Endothelial cell of umbilical vein (primary cell): Measurements from ENCODE around the gene ZYX. TPM values are rescaled to one million over a fixed set of nuclear protein-coding genes. Genes with fewer than 3 reads are reported as not detected.

Source experiments
- BruUV-seq: library from RNA; stranded (reverse); fragments of 400-500 nt; replicated peaks from 2 replicates; lab custom pipeline; 2021; lab: Mats Ljungman, UMichigan
- CTCF ChIA-PET: fragments of 300-600, 350-600 bp; sonication (Branson Sonifier 250); formaldehyde crosslinking; loops from one replicate; lab custom pipeline; 2021; ENCODE audit warnings: antibody characterized with exemption, inconsistent platforms; lab: Charles Lee
- POLR2A ChIA-PET: fragments of 300-600, 350-600 bp; sonication (Branson Sonifier 250); formaldehyde crosslinking; loops from one replicate; lab custom pipeline; 2021; ENCODE audit warnings: antibody characterized with exemption, inconsistent platforms; lab: Charles Lee
- DNase-seq: peaks from one replicate; pipeline ENCODE4 v3.0.0-alpha.2; 2011; ENCODE audit warnings: low read depth, low spot score
- FAIRE-seq: peaks from 2 replicates; lab custom pipeline; 2011; peaks lifted over from hg19 to GRCh38; lab: Jason Lieb, UNC
- H2AFZ ChIP-seq: 2 replicates; pipeline ENCODE4 v1.6.0; 2012; ENCODE audit warnings: low read depth, low read length, control low read depth, inconsistent platforms
- H3K27ac ChIP-seq: 2 replicates; pipeline ENCODE4 v1.5.1; 2011; ENCODE audit warnings: low read depth, mild to moderate bottlenecking, control low read depth, low read length, moderate library complexity; ENCODE audit not compliant: insufficient read depth
- H3K27me3 ChIP-seq, 2 experiments: 2 replicates each; pipeline versions ENCODE4 v1.6.0 to v1.6.1; 2011; ENCODE audit warnings: low read length in 2 of 2, mixed read lengths in 1 of 2; ENCODE audit not compliant: control insufficient read depth in 2 of 2, insufficient read depth in 2 of 2
- H3K36me3 ChIP-seq, 2 experiments: 2 replicates in 1 of 2; 3 replicates in 1 of 2; pipeline ENCODE4 v1.5.1; 2011; ENCODE audit warnings: low read length in 2 of 2, mild to moderate bottlenecking in 1 of 2, moderate library complexity in 1 of 2; ENCODE audit not compliant: control insufficient read depth in 2 of 2, insufficient read depth in 2 of 2; ENCODE audit errors: extremely low read depth in 1 of 2
- H3K4me1 ChIP-seq: 3 replicates; pipeline ENCODE4 v1.5.1; 2011; ENCODE audit warnings: mild to moderate bottlenecking, low read length; ENCODE audit not compliant: control insufficient read depth, insufficient read depth; ENCODE audit errors: extremely low read depth
- H3K4me2 ChIP-seq: 2 replicates; pipeline ENCODE4 v1.6.1; 2011; ENCODE audit warnings: low read length, control low read depth, mixed read lengths; ENCODE audit not compliant: insufficient read depth
- H3K4me3 ChIP-seq, 3 experiments: fragments of 200-600 bp in 1 of 3; sonication (generic), shearing (Covaris generic) in 1 of 3; replicated peaks in 1 of 3; 2 replicates each; pipeline ENCODE4 v1.5.1; 2011 to 2016; ENCODE audit warnings: control low read depth in 3 of 3, low read length in 3 of 3, mild to moderate bottlenecking in 2 of 3, inconsistent platforms in 1 of 3, low read depth in 1 of 3, moderate library complexity in 1 of 3; ENCODE audit not compliant: insufficient read depth in 1 of 3
- H3K79me2 ChIP-seq: 2 replicates; pipeline ENCODE4 v1.6.0; 2012; ENCODE audit warnings: low read length, inconsistent platforms; ENCODE audit not compliant: control insufficient read depth, insufficient read depth
- H3K9ac ChIP-seq: replicated peaks from 2 replicates; pipeline ENCODE3; 2011; ENCODE audit warnings: low read length, control low read depth; ENCODE audit not compliant: insufficient read depth; ENCODE audit errors: extremely low read depth
- H3K9me1 ChIP-seq: replicated peaks from 3 replicates; pipeline ENCODE4 v1.6.0; 2011; ENCODE audit warnings: mild to moderate bottlenecking, low read length; ENCODE audit not compliant: control insufficient read depth, insufficient read depth; ENCODE audit errors: extremely low read depth
- H3K9me3 ChIP-seq: replicated peaks from 2 replicates; pipeline ENCODE4 v1.5.1; 2012; ENCODE audit warnings: low read length, inconsistent platforms; ENCODE audit not compliant: control insufficient read depth, insufficient read depth
- H4K20me1 ChIP-seq: replicated peaks from 2 replicates; pipeline ENCODE3; 2011; ENCODE audit warnings: mild to moderate bottlenecking, low read length; ENCODE audit not compliant: control insufficient read depth, insufficient read depth; ENCODE audit errors: extremely low read depth
- GATA2 ChIP-seq: IDR thresholded peaks from 2 replicates; pipeline ENCODE4 v1.7.0; 2011; ENCODE audit warnings: low read depth, mild to moderate bottlenecking, moderate library complexity, mixed read lengths, low read length; ENCODE audit not compliant: insufficient read length, insufficient read depth
- POLR2A ChIP-seq: IDR thresholded peaks from 2 replicates; pipeline ENCODE4 v1.6.1; 2012; ENCODE audit warnings: low read depth, mild to moderate bottlenecking, control low read depth, low read length
- POLR2AphosphoS5 ChIP-seq: IDR thresholded peaks from 2 replicates; pipeline ENCODE4 v1.6.1; 2012; ENCODE audit warnings: low read depth, mild to moderate bottlenecking, control low read depth, low read length, moderate library complexity; ENCODE audit not compliant: insufficient read depth
- dilution Hi-C: fragments of 300-500 bp; cut with MboI; formaldehyde crosslinking; loops from one replicate; pipeline ENCODE4 v1.15.0; 2019; ENCODE audit warnings: low sequenced_read_pairs; ENCODE audit not compliant: extremely low pct_ligation_motif_present
- intact Hi-C: fragments of 100-400 bp; cut with micrococcal nuclease; formaldehyde crosslinking; loops from one replicate; pipeline ENCODE4 v1.10.0; 2022
- polyA plus RNA-seq, 4 experiments: library from polyadenylated mRNA; depleted of rRNA in 3 of 4; stranded (reverse) in 3 of 4; unstranded in 1 of 4; fragments of >200 nt; gene quantifications; 2 replicates each; pipeline versions ENCODE4 v1.2.1 to v1.2.3, GENCODE V29; 2011 to 2012; ENCODE audit warnings: missing spikeins in 1 of 4
- total RNA-seq: library from RNA; stranded (reverse); gene quantifications from 2 replicates; pipeline ENCODE4 v1.2.3, GENCODE V29; 2021

The ZYX gene
- total and polyA plus RNA-seq, 2 donors (not counting 3 experiments of a cell fraction or from before 2014, with no cell fraction given), result 196 to 545 TPM

DNA sequence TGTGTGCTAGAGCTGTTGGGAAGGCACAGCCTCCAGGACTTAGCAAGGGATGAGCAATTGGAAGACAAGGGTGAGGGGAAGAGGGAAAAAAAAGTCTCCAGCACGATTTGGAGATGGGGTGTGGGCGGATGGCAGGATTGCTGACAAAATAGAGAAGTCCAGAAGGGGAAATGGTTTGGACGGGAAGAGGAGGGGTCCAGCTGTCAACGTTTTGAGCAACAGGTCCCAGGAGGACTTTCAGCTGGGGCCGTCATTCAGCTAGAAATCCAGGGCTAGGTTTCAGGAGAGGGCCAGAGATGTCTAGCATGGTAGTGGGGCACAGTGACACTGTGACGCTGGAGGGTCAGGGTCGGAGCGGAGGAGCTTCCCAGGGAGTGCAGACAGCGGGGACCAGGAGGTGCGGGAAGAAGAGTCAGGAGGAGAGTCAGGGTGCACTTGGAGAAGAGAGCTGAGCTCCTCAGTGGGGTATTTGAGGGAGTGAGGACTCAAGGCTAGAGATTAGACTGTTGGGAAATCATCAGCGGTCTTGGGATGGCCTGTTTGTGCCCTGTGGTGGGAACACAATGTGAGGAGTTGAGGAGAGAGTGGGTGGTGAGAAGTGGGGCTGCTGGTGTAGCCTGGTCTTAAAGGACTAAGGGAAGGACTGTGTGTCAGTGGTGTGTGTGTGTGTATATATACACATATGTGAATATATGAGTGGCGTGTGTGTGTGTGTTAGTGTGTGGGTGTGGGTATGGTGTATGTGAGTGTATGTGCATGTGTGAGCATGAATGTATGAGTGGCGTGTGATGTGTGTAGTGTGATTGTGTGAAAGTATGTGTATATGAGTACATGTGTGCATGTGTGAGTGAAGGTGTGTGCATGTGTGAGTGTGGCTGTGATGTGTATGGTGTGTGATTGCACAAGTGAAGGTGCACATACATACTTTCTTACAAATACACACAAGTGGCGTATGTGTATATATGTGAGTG, 3.8 kb downstream of the ZYX start:
- no peak for DNase-seq
- Histone ChIP-seq H3K36me3 (peaks cover 16 to 31% of the 10 kb centered on the region in 2 experiments), H3K9ac (peak overlapping the region; percentile 43), H3K4me3 (peak overlapping the region in 1 of 3 experiments; percentile 76), H3K27me3 (no peaks in the 10 kb centered on the region), H3K4me1 (peaks cover 66% of the 10 kb centered on the region), H3K27ac (peak overlapping the region; percentile 11), H3K9me3 (no peaks in the 10 kb centered on the region), H4K20me1 (no peaks in the 10 kb centered on the region), H3K9me1 (no peaks in the 10 kb centered on the region), H3K4me2 (peak overlapping the region; percentile 74), H3K79me2 (peaks cover 88% of the 10 kb centered on the region), H2AFZ (no peak overlapping the region)
- dilution Hi-C loops, result loop anchor here (25.0 kb wide), 1 partner anchor 127 kb away; no protein-coding TSS in a partner anchor
- intact Hi-C loops, result loop anchor here (5.0 kb wide), 1 partner anchor 112 kb away; no protein-coding TSS in a partner anchor
- ChIA-PET POLR2A (interaction anchor here (0.9 to 1.7 kb wide), 7 partner anchors 8 to 145 kb away, joined by 3 to 10 read pairs (median 4); partner anchors contain the start of gene CASP2), CTCF (interaction anchor here (0.6 to 2.2 kb wide), 7 partner anchors 8 to 144 kb away, joined by 3 to 11 read pairs (median 4); no protein-coding TSS in a partner anchor)
- BruUV-seq, result no TSS peak
- TF ChIP-seq POLR2A (peak; percentile 75), POLR2AphosphoS5 (peak; percentile 59), GATA2 (no peak)
- peak; percentile 66 for FAIRE-seq
